ENCODE data around the gene CD300LB.
"Not testable (repeated sequence)": the region's sequence is repeated elsewhere in the genome, so short reads cannot be mapped to it uniquely, and the experiment has no call there.

Gene CD300LB

DNA sequence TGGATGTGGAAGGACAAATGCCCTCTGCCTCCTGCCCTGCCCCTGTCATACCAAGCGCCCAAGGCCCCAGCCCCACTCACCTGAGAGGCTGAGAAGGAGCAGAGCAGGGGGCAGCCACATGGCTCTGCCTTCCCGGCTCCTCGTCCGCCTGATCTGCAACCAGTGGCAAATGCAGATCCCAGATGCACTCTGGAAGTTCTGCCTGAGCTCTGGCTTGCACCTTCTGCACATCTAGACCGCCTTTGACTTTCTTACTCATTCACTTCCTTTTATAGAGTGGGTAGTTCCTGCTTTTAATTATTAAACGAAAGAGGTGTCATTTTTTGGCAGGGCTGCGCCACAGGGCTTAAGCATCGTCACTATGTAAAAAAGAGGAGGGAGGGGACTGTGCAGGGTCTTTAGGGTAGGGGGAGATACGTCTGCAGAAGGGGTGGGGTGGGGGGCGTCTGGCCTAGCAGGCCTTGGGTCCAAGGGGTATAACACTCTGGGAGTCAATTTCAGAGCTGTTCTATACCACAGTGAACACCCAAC is at the start of gene CD300LB:
Gene CD300LB (minus strand): TSS at position 245 of the 531 bp plus-strand sequence. CDS start 125 bp downstream, at position 120.
- no peaks in the 10 kb centered on the region for H3K9me3 Mint-ChIP-seq
- H3K27me3 Mint-ChIP-seq = peaks cover 74% of the 10 kb centered on the region
- H3K4me3 Mint-ChIP-seq = no peak within 1 kb of the TSS
- H3K36me3 Mint-ChIP-seq = no peaks in the 10 kb centered on the region
- CTCF ChIA-PET = interaction anchor here (0.7 to 3.2 kb wide), 3 partner anchors 19 to 162 kb away, joined by 3 to 29 read pairs (median 4); partner anchors contain the start of gene GPR142
- H3K27ac Mint-ChIP-seq = no peak within 1 kb of the TSS
- H3K4me1 Mint-ChIP-seq = peaks cover 2% of the 10 kb centered on the region
- no peak for DNase-seq

DNA sequence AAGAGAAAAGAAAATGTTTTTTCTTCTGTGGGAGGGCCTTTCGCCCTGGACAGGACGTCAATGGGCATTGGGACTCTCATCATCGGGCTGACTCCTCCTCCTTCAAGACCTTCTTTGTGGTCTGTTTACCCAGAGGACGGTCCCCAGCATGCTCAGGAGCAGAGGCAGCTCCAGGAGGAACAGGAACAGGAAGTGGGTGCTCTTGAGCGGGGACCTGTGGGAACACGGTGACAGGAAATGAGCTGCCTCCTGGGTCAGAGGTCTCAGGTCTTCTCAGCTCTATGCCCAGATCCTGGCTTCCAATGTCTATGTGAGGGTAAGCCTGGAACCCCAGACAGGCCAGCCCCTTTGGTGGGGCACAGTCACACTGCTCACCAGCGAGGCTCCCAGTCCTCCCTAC is 48.6 kb upstream of the CD300LB start:
- Mint-ChIP-seq H3K4me3 (no peak overlapping the region), H3K27me3 (peaks cover 29% of the 10 kb centered on the region), H3K4me1 (peaks cover 17% of the 10 kb centered on the region), H3K36me3 (no peaks in the 10 kb centered on the region), H3K9me3 (peaks cover 10% of the 10 kb centered on the region), H3K27ac (peak overlapping the region; percentile 55)
- CTCF ChIA-PET = interaction anchor here (1.6 kb wide), 1 partner anchor 14 kb away, joined by 7 read pairs; no protein-coding TSS in a partner anchor
- DNase-seq = no peak

DNA sequence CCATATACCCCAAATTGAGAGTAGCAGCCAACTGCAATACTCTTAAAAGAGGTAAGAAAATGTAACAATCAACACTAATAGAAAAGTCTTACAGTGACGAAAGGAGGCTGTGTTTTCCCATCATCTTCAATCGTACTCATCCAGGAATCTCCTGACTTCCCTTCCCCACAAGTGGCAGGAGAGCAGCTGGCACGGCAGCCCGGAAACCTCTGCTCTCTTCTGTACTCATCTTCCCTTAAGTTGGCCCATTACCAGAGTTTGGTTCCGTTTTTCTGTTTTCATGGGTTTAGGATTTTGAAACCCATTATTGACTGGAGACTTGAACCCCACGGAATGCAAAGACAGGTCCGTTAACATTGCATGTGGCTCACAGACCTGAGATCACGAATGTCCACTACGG is 47.7 kb upstream of the CD300LB start:
- CTCF ChIA-PET = interaction anchor here (1.6 to 3.1 kb wide), 2 partner anchors 13 kb away, joined by 7 to 10 read pairs; partner anchors contain the start of gene CD300H
- Mint-ChIP-seq H3K36me3 (no peaks in the 10 kb centered on the region), H3K4me1 (peaks cover 17% of the 10 kb centered on the region), H3K4me3 (no peak overlapping the region), H3K27ac (no peak overlapping the region), H3K9me3 (peaks cover 2% of the 10 kb centered on the region), H3K27me3 (peaks cover 30% of the 10 kb centered on the region)
- no peak for DNase-seq

DNA sequence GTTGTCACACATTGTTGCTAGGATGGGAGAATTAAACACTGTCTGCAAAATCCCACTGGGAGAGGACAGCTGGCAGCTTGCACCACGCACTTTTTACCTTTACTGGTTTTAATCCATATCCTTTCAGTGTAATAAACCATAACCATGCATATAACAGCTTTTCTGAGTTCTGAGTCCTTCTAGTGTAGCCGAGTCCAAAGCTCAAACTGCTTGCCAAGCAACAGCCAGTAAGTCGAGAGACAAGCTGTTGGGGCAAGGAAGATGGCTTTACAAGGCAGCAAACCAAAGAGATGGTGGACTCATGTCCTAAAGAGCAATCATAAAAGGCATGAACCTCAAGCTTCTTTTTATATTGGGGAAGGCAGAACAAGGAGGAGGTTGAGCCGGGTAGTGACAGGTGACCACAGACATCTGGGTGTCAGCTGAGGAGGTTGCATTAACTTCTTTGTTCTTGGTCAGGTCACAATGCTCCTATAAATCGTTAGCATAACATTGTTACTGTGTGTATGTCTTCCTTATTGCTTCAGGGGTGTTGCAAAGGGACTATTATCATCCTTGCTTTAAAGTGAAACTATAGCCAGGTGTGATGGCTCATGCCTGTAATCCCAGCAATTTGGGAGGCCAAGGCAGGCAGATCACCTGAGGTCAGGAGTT is 43.3 kb upstream of the CD300LB start:
- CTCF ChIA-PET = interaction anchor here (1.2 kb wide), 1 partner anchor 29 kb away, joined by 5 read pairs; no protein-coding TSS in a partner anchor
- Mint-ChIP-seq H3K27ac (no peak overlapping the region), H3K9me3 (no peaks in the 10 kb centered on the region), H3K4me1 (peaks cover 4% of the 10 kb centered on the region), H3K36me3 (no peaks in the 10 kb centered on the region), H3K4me3 (no peak overlapping the region), H3K27me3 (peaks cover 58% of the 10 kb centered on the region)
- no peak for DNase-seq

DNA sequence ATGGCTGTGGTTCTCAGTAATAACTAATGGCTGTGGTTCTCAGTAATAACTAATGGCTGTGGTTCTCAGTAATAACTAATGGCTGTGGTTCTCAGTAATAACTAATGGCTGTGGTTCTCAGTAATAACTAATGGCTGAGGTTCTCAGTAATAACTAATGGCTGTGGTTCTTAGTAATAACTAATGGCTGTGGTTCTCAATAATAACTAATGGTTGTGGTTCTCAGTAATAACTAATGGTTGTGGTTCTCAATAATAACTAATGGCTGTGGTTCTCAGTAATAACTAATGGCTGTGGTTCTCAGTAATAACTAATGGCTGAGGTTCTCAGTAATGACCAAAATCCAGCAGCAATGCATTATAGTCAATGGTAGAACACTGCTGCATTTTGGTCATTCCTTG is 42.4 kb upstream of the CD300LB start:
- H3K27ac Mint-ChIP-seq, DNase-seq: not testable (repeated sequence)
- H3K27me3 Mint-ChIP-seq = peaks cover 65% of the 10 kb centered on the region

DNA sequence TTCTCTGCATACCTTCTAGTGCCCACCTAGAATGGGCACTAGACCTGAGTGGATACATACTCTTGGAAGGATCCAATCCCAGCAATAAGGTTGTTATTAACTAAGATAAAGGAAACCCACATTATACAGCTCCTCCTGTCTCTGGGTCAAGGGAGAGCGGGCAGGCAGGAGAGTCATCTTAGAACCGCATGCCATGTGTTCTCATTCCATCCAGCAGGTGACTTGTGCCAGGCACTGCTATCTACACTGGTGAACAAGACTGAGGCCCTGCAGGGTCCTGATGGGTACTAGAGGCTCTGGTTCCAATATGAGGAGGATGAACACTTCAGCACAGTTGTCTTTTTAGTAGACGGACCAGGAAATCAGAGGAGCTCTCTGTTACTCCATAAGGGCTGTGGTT is 41.9 kb upstream of the CD300LB start:
- peaks cover 68% of the 10 kb centered on the region for H3K27me3 Mint-ChIP-seq
- CTCF ChIA-PET = no interaction called here

More for the DNA sequence above, 42.4 kb upstream of the CD300LB start:
- H3K4me1 Mint-ChIP-seq, CTCF ChIA-PET, H3K4me3 Mint-ChIP-seq, H3K36me3 Mint-ChIP-seq, H3K9me3 Mint-ChIP-seq: not testable (repeated sequence)

DNA sequence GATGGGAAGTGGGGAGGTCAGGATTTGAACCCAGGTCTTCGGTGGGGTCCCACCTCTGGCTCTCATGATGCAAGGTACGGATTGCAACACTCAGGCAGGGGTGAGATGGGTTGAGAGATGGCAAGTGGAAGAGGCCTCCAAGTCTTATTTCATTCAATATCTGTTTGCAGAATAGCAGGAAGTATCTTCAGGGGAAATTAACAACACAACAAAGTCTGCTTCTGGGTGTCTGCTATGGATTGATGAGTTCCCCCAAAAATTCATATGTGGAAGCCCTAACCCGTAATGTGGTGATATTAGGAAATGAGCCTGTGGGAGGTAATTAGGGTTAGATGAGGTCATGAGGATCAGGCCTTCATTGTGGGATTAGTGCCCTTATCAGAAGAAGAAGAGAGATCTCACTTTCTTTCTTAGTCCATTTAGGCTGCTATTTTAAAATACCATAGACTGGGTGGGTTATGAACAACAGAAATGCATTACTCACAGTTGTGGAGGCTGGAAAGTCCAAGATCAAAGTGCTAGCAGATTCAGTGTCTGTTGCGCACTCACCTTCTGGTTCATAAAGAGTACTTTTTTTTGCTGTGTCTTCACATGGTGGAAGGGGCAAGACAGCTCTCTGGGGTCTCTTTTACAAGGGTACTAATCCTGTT is 40.5 kb upstream of the CD300LB start:
- CTCF ChIA-PET = interaction anchor here (1.1 kb wide), 1 partner anchor 79 kb away, joined by 3 read pairs; no protein-coding TSS in a partner anchor
- H3K27ac Mint-ChIP-seq = no peak overlapping the region
- H3K36me3 Mint-ChIP-seq = no peaks in the 10 kb centered on the region
- peaks cover 2% of the 10 kb centered on the region for H3K9me3 Mint-ChIP-seq
- peaks cover 70% of the 10 kb centered on the region for H3K27me3 Mint-ChIP-seq
- DNase-seq = no peak
- H3K4me3 Mint-ChIP-seq = no peak overlapping the region
- H3K4me1 Mint-ChIP-seq = peaks cover 3% of the 10 kb centered on the region

More for the DNA sequence above, 41.9 kb upstream of the CD300LB start:
- Mint-ChIP-seq H3K9me3 (peaks cover 2% of the 10 kb centered on the region), H3K4me1 (peaks cover 3% of the 10 kb centered on the region), H3K36me3 (no peaks in the 10 kb centered on the region), H3K4me3 (no peak overlapping the region), H3K27ac (no peak overlapping the region)
- DNase-seq = no peak

DNA sequence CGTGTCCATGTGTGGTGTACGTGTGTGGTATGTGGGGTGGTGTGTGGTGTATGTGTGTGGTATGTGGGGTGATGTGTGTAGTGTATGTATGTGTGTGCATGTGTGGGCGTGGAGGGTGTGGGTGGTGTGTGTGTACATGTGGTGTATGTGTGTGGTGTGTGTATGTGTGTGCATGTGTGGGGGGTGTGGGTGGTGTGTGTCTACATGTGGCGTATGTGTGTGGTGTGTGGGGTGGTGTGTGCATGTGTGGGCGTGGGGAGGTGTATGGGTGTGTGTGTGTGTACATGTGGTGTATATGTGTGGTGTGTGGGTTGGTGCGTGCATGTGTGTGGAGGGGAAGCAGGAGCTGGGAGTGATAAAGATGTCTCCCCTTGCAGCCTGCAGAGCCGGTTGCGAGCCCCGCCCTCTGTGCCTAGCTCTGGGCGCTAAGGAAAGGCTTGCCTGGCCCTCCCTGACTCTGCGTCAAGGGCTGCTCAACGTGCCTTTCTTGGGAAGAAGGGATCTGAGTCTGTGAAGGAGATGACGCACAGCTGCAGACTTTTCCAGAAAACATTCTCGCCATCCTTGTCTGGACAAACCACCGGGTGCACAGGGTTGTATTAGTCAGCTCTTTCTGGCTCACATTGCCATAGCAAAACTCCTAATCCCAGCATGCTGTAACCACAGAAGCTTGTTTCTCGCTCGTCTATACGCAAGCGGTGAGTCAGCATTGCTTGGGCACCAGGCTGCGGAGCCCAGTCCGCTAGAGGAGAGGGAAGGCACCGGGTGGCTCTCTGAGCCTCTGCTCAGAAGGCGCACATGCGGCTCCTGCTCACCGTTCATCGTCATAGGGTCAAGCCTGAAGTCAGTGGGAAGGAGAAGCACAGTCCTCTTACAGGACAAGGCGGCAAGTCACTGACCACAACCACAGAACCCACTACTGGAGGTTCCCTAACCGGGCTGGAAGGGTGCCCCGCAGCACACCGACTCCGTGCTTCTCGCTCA is 38.0 kb upstream of the CD300LB start:
- peak; percentile 29 for DNase-seq
- peaks cover 2% of the 10 kb centered on the region for H3K9me3 Mint-ChIP-seq
- H3K27ac Mint-ChIP-seq = no peak overlapping the region
- no peak overlapping the region for H3K4me3 Mint-ChIP-seq
- CTCF ChIA-PET = interaction anchor here (1.1 kb wide), 1 partner anchor 34 kb away, joined by 3 read pairs; no protein-coding TSS in a partner anchor
- H3K4me1 Mint-ChIP-seq = peaks cover 3% of the 10 kb centered on the region
- H3K27me3 Mint-ChIP-seq = peaks cover 65% of the 10 kb centered on the region
- H3K36me3 Mint-ChIP-seq = no peaks in the 10 kb centered on the region

DNA sequence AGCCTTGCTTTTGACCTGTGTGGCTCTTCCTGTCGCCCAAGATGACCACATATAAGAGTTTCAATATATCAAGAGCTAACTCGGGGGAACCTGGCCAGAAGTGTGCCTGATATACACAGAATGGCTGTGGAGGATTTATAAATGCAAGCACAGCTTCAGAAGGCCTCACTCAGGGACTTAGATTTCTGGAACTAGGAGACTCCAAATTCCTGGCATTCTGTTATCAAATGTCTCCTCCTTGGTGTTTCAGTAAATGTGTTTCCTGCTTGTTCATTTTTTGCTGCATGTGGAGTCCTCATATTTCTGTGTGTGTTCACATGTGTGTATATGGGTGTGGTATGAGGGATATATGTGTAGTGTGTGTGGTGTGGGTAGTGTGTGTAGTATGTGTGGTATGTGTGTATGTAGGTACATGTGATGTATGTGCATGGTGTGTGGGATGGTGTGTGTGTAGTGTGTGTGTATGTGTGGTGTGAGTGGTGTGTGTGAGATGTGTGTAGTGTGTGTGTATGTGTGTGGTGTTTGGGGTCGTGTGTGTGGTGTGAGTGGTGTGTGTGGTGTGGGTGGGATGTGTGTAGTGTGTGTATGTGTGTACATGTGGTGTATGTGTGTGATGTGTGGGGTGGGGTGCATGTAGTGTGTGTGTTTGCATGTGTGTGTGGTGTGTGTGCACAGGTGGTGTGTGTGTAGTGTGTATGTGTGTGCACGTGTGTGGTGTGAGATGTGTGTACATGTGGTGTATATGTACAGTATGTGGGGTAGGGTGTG is 37.0 kb upstream of the CD300LB start:
- H3K27ac Mint-ChIP-seq = no peak overlapping the region
- peaks cover 3% of the 10 kb centered on the region for H3K4me1 Mint-ChIP-seq
- peaks cover 67% of the 10 kb centered on the region for H3K27me3 Mint-ChIP-seq
- H3K4me3 Mint-ChIP-seq = no peak overlapping the region
- CTCF ChIA-PET = interaction anchor here (2.9 kb wide), 1 partner anchor 80 kb away, joined by 14 read pairs; no protein-coding TSS in a partner anchor
- H3K36me3 Mint-ChIP-seq = no peaks in the 10 kb centered on the region
- DNase-seq = no peak
- H3K9me3 Mint-ChIP-seq = peaks cover 2% of the 10 kb centered on the region

DNA sequence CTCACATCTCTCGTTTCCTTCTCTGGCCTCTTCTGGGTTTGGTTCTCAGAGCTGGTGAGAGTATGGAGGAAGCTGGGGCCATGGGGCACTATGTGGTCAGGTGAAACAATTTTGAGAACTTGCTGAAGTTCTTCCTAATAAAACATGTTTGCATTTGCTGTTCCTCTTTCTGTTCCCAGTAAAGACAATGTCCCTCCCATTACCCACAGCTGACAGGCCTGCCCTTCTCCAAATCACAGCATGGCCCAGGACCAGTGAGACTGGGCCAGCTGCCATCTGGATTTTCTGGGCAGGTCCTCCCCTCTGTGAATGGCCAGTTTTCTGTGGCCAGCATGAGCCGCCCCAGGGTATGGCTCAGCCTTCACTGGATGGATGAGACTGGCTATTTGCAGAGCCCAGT is 36.1 kb upstream of the CD300LB start, which contains the start of gene CD300H:
Gene CD300H (minus strand): TSS at position 113 of the 400 bp plus-strand sequence.
- H3K36me3 Mint-ChIP-seq = no peaks in the 10 kb centered on the region
- CTCF ChIA-PET = interaction anchor here (1.1 to 2.9 kb wide), 5 partner anchors 10 to 321 kb away, joined by 3 to 14 read pairs (median 10); partner anchors contain the start of gene RAB37
- H3K27ac Mint-ChIP-seq = no peak within 1 kb of the TSS
- no peak for DNase-seq
- H3K27me3 Mint-ChIP-seq = peaks cover 70% of the 10 kb centered on the region
- H3K4me3 Mint-ChIP-seq = no peak within 1 kb of the TSS
- peaks cover 3% of the 10 kb centered on the region for H3K4me1 Mint-ChIP-seq
- peaks cover 2% of the 10 kb centered on the region for H3K9me3 Mint-ChIP-seq

DNA sequence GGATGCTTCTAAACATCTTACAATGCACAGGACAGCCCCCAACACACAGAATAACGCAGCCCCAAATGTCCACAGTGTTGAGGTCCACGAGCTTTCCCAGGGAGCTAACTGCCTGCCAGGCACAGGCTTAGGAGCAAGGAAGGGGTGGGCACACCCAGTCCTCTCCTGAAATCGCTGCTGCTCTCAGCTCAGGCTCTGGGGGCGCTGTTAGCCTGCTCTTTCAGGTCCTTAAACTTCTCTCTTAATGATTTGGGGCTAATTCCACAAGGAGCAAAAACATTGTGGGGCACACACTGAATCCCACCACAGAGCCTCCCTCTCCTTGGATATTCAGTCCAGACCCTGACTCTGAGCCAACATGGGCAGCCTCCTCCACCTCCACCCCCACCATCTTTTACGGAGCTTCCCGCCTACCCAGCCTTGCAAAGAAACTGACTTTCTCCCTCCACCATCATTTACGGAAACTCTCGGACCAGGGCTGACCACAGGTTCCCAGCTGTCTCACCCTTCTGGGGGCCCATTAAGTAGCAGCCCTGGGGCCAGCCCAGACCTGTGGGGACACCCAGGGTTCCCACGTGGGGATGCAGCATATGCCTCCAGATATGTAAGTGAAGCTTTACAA is 35.0 kb upstream of the CD300LB start:
- Mint-ChIP-seq H3K4me3 (no peak overlapping the region), H3K9me3 (peaks cover 2% of the 10 kb centered on the region), H3K4me1 (peaks cover 3% of the 10 kb centered on the region), H3K36me3 (no peaks in the 10 kb centered on the region), H3K27me3 (peaks cover 65% of the 10 kb centered on the region), H3K27ac (no peak overlapping the region)
- CTCF ChIA-PET = interaction anchor here (0.7 to 2.9 kb wide), 24 partner anchors 9 to 320 kb away, joined by 3 to 15 read pairs (median 4); partner anchors contain the start of genes CD300C, CD300LD and RAB37
- peak; percentile 63 for DNase-seq

DNA sequence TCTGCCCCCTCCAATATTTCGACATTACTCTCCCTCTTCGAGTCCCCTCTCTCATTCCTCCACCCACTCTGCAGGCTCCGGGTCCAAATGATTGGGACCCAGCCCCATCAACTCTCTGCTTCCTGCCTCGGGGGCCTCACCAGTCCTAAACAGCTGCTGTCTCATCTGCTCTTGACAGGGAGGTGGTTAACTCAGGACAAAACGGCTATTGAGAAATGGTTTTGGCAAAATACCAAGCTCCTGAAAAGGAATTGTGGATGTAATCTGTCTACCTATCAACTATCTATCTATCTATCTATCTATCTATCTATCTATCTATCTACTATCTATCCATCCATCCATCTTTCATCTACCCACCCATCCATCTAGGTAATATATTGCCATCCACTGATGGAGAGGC is 33.9 kb upstream of the CD300LB start:
- H3K27me3 Mint-ChIP-seq = peaks cover 61% of the 10 kb centered on the region
- peaks cover 2% of the 10 kb centered on the region for H3K9me3 Mint-ChIP-seq
- no peaks in the 10 kb centered on the region for H3K36me3 Mint-ChIP-seq
- H3K4me1 Mint-ChIP-seq = peaks cover 3% of the 10 kb centered on the region
- H3K4me3 Mint-ChIP-seq = no peak overlapping the region
- CTCF ChIA-PET = interaction anchor here (0.9 to 2.7 kb wide), 7 partner anchors 8 to 194 kb away, joined by 3 to 15 read pairs (median 10); partner anchors contain the start of gene CD300LD
- no peak overlapping the region for H3K27ac Mint-ChIP-seq
- DNase-seq = no peak
